OCI-LY3 (cell line): ENCODE results near the gene RABEPK.
"Not testable (repeated sequence)": the region's sequence is repeated elsewhere in the genome, so short reads cannot be mapped to it uniquely, and the experiment has no call there.

ENCODE experiments used
- H2AFZ ChIP-seq: fragments of 200-600, 300-600 bp; shearing (Covaris generic); 2 replicates; pipeline ENCODE4 v1.6.0; 2014; ENCODE audit warnings: antibody characterized with exemption, low read depth, low read length
- H3K27ac ChIP-seq: fragments of 200-600, 300-600 bp; sonication (generic); 2 replicates; pipeline ENCODE4 v1.5.1; 2014; ENCODE audit warnings: mild to moderate bottlenecking, low read length, moderate library complexity, mixed read lengths
- H3K27me3 ChIP-seq: fragments of 200-600, 300-600 bp; sonication (generic); 2 replicates; pipeline ENCODE4 v1.6.1; 2014; ENCODE audit warnings: low read depth, low read length, mixed read lengths
- H3K36me3 ChIP-seq: fragments of 200-600, 300-600 bp; sonication (generic); replicated peaks from 2 replicates; pipeline ENCODE3; 2014; ENCODE audit warnings: low read depth, low read length, mixed read lengths
- H3K4me1 ChIP-seq: fragments of 300-600, 200-600 bp; sonication (generic); 2 replicates; pipeline ENCODE4 v1.6.1; 2014; ENCODE audit warnings: low read length, mixed read lengths
- H3K4me2 ChIP-seq: fragments of 200-600, 300-600 bp; sonication (generic); 2 replicates; pipeline ENCODE4 v1.6.1; 2014; ENCODE audit warnings: low read length, mixed read lengths
- H3K4me3 ChIP-seq: fragments of 300-600, 200-600 bp; sonication (generic); 2 replicates; pipeline ENCODE4 v1.5.1; 2014; ENCODE audit warnings: antibody characterized with exemption, mild to moderate bottlenecking, low read length, moderate library complexity
- H3K79me2 ChIP-seq: fragments of 300-600, 200-600 bp; shearing (Covaris generic); 2 replicates; pipeline ENCODE4 v1.6.1; 2014; ENCODE audit warnings: mild to moderate bottlenecking, low read length, mixed read lengths
- H3K9ac ChIP-seq: fragments of 300-600, 200-600 bp; shearing (Covaris generic); 2 replicates; pipeline ENCODE4 v1.6.0; 2014; ENCODE audit warnings: mild to moderate bottlenecking, low read length, moderate library complexity
- H3K9me3 ChIP-seq: fragments of 200-600, 300-600 bp; shearing (Covaris generic); 2 replicates; pipeline ENCODE4 v1.6.1; 2014; ENCODE audit warnings: low read length, mixed read lengths; ENCODE audit not compliant: insufficient read depth
- H4K20me1 ChIP-seq: fragments of 200-600, 300-600 bp; sonication (generic); 2 replicates; pipeline ENCODE4 v1.6.1; 2016; ENCODE audit warnings: low read length, mixed read lengths; ENCODE audit not compliant: insufficient read depth
- CTCF ChIP-seq: fragments of 200-600, 300-600 bp; sonication (generic); IDR thresholded peaks from 2 replicates; pipeline ENCODE4 v1.5.1; 2014; ENCODE audit warnings: antibody characterized with exemption, low read length, low read depth
- EZH2phosphoT487 ChIP-seq: fragments of 200-600 bp; shearing (Covaris generic); IDR thresholded peaks from 2 replicates; pipeline ENCODE4 v1.6.1; 2018; ENCODE audit warnings: antibody characterized with exemption, mixed run types, low read depth

The RABEPK gene

DNA sequence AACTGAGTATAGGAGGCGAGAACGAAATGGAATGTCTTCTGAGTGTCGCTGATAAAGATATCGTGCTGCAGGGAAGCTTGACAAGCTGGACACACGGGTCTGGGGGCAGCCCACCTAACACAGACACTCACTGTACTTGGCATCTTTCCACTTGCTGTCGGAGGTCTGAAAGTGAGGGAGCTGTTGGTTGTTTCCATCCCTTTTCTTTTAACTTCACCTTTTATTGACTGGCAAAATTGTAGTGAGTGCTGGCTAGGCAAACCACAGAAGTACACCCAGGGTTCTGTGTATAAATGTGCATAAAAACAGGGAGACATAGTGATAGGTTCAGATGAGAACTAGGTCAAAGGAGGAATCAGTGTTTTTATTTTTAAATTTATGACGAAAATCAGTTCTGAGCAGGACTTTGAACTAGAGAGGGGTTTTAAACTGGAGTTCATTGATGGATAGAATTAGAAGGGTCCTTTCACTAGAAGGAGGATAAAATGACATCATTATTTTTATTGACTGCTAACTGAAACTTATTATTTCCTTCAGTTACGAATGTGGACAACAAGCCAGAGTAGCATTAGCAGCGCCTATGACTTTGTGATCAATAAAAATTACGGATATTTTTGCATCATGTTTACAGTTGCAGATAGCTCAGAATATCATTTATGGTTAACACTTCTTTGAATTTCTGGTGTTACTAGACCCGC lies 62.1 kb downstream of the RABEPK start:
- Histone ChIP-seq H4K20me1 (peaks cover 24% of the 10 kb centered on the region; the same call in 1 of the 2 replicates), H3K9ac (peak overlapping the region; percentile 89), H3K4me2 (peak overlapping the region; percentile 77), H3K9me3 (0 out of 2 replicates have a peak, but pooled peaks cover 3% of the 10 kb centered on the region), H3K4me3 (peak overlapping the region; percentile 96), H3K79me2 (peaks cover 55% of the 10 kb centered on the region), H2AFZ (no peak overlapping the region), H3K27ac (no peak overlapping the region), H3K36me3 (peaks cover 12% of the 10 kb centered on the region), H3K27me3 (no peaks in the 10 kb centered on the region), H3K4me1 (peaks cover 27% of the 10 kb centered on the region)
- TF ChIP-seq CTCF (no peak), EZH2phosphoT487 (no peak)

DNA sequence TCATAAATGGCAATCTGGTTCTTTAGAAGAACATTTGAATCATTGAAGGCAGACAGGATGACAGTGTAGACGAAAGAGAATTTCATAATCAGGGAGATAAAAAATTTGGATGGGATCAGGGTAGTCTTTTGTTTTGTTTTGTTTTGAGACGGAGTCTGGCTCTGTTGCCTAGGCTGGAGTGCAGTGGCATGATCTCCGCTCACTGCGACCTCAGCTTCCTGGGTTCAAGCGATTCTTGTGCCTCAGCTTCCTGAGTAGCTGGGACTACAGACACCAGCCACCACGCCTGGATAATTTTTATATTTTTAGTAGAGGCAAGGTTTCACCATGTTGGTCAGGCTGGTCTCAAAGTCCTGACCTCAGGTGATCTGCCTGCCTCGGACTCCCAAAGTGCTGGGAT lies 63.7 kb downstream of the RABEPK start:
- H3K27ac ChIP-seq, H3K4me2 ChIP-seq, H3K9me3 ChIP-seq, H2AFZ ChIP-seq, H3K4me3 ChIP-seq, H3K27me3 ChIP-seq, H3K9ac ChIP-seq: not testable (repeated sequence)
- Histone ChIP-seq H3K36me3 (peaks cover 13% of the 10 kb centered on the region), H4K20me1 (peaks cover 31% of the 10 kb centered on the region), H3K4me1 (peaks cover 24% of the 10 kb centered on the region), H3K79me2 (peaks cover 70% of the 10 kb centered on the region)

- no peak for TF ChIP-seq EZH2phosphoT487
- no peak for TF ChIP-seq CTCF
- H3K9me3 ChIP-seq, result no peaks in the 10 kb centered on the region
- no peak overlapping the region for H3K9ac ChIP-seq
- H3K4me1 ChIP-seq, result peaks cover 7% of the 10 kb centered on the region
- no peak overlapping the region for H3K4me2 ChIP-seq
- H2AFZ ChIP-seq, result no peak overlapping the region
- H3K79me2 ChIP-seq, result peaks cover 88% of the 10 kb centered on the region
- H3K27me3 ChIP-seq, result no peaks in the 10 kb centered on the region
- H4K20me1 ChIP-seq, result peaks cover 26% of the 10 kb centered on the region
- no peak overlapping the region for H3K27ac ChIP-seq
- H3K4me3 ChIP-seq, result no peak overlapping the region
- H3K36me3 ChIP-seq, result peaks cover 17% of the 10 kb centered on the region
Measured at GRCh38 chr9:125268394-125269013, 68.2 kb downstream of the RABEPK start.

DNA sequence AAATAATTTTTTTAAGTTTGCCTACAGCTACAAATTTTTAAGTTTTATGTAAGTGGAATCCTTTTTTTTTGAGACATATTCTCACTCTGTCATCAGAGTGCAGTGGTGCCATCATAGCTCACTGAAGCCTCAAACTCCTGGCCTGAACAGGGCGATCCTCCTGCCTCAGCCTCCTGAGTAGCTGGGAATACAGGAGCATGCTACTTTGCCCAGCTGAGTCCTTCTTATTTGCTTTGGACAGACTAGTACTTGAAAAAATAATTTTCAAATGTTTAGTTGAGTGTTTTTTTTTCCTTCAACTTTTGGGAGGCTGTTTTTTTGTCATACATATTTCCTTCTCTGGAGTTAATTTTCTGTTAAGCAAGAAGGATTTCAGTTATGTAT lies 68.7 kb downstream of the RABEPK start:
- Histone ChIP-seq H3K27ac (no peak overlapping the region), H3K4me1 (peaks cover 7% of the 10 kb centered on the region), H4K20me1 (peaks cover 23% of the 10 kb centered on the region), H3K36me3 (peaks cover 17% of the 10 kb centered on the region), H3K27me3 (no peaks in the 10 kb centered on the region), H3K9me3 (no peaks in the 10 kb centered on the region), H3K4me2 (no peak overlapping the region), H2AFZ (no peak overlapping the region), H3K79me2 (peaks cover 88% of the 10 kb centered on the region), H3K9ac (no peak overlapping the region), H3K4me3 (no peak overlapping the region)
- no peak for TF ChIP-seq EZH2phosphoT487

- H3K79me2 ChIP-seq, result peaks cover 88% of the 10 kb centered on the region
- H3K4me2 ChIP-seq, result no peak overlapping the region
Measured at GRCh38 chr9:125271081-125271480, 70.7 kb downstream of the RABEPK start.

More at GRCh38 chr9:125271081-125271480, 70.7 kb downstream of the RABEPK start:
- H3K27me3 ChIP-seq, result no peaks in the 10 kb centered on the region
- no peak overlapping the region for H3K27ac ChIP-seq
- no peaks in the 10 kb centered on the region for H3K4me1 ChIP-seq
- no peak overlapping the region for H2AFZ ChIP-seq
- peaks cover 25% of the 10 kb centered on the region for H4K20me1 ChIP-seq
- H3K9ac ChIP-seq, result no peak overlapping the region
- H3K4me3 ChIP-seq, result no peak overlapping the region
- TF ChIP-seq CTCF (no peak), EZH2phosphoT487 (no peak)
- H3K36me3 ChIP-seq, result peaks cover 12% of the 10 kb centered on the region
- no peaks in the 10 kb centered on the region for H3K9me3 ChIP-seq
